ENCODE measurements around the gene PKP3.
"Not testable (repeated sequence)": the region's sequence is repeated elsewhere in the genome, so short reads cannot be mapped to it uniquely, and the experiment has no call there.

PKP3 gene

GRCh38 chr11:396948-397548 is 3.0 kb downstream of the PKP3 start:
- no peak for FAIRE-seq

- no peak for FAIRE-seq
These were observed 4.8 kb downstream of the PKP3 start for GRCh38 chr11:398826-399225.

DNA sequence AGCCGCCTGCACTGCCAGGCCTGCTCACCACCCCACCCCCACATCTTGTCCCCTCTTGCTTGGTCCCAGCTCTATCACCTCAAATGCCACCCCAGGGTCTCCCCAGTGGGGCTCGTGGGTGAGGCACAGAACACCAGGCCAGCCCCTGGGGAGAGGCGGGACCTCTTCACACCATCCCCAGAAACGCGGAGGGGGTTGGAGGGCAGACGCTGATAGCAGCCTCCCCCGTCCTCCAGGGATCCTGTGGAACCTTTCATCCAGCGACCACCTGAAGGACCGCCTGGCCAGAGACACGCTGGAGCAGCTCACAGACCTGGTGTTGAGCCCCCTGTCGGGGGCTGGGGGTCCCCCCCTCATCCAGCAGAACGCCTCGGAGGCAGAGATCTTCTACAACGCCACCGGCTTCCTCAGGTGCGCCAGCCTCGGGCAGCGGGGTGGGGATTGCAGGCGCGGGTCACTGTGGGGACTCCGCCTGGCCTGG is 5.8 kb downstream of the PKP3 start:
- no peak for FAIRE-seq

DNA sequence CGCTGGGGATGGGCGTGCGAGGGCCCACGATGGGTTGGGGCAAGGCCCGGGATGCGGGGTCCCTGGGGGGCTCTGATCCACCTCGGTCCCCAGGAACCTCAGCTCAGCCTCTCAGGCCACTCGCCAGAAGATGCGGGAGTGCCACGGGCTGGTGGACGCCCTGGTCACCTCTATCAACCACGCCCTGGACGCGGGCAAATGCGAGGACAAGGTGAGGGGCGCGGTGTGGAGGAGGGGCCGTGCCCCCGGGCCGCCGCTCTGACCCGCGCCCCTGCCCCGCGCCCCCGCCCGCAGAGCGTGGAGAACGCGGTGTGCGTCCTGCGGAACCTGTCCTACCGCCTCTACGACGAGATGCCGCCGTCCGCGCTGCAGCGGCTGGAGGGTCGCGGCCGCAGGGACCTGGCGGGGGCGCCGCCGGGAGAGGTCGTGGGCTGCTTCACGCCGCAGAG is 6.3 kb downstream of the PKP3 start:
- no peak for FAIRE-seq

DNA sequence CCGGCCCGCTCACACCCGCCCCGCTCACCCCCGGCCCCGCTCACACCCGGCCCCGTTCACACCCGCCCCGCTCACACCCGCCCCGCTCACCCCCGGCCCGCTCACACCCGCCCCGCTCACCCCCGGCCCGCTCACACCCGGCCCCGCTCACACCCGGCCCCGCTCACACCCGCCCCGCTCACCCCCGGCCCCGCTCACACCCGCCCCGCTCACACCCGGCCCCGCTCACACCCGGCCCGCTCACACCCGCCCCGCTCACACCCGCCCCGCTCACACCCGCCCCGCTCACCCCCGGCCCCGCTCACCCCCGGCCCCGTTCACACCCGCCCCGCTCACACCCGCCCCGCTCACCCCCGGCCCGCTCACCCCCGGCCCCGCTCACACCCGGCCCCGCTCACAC is 7.2 kb downstream of the PKP3 start:
- not testable (repeated sequence) for FAIRE-seq

GRCh38 chr11:403021-403760 is 9.2 kb downstream of the PKP3 start:
- FAIRE-seq, result no peak

GRCh38 chr11:403761-404431 is 9.9 kb downstream of the PKP3 start:
- FAIRE-seq, result no peak

GRCh38 chr11:404551-405264 is 10.7 kb downstream of the PKP3 start:
- no peak for FAIRE-seq

DNA sequence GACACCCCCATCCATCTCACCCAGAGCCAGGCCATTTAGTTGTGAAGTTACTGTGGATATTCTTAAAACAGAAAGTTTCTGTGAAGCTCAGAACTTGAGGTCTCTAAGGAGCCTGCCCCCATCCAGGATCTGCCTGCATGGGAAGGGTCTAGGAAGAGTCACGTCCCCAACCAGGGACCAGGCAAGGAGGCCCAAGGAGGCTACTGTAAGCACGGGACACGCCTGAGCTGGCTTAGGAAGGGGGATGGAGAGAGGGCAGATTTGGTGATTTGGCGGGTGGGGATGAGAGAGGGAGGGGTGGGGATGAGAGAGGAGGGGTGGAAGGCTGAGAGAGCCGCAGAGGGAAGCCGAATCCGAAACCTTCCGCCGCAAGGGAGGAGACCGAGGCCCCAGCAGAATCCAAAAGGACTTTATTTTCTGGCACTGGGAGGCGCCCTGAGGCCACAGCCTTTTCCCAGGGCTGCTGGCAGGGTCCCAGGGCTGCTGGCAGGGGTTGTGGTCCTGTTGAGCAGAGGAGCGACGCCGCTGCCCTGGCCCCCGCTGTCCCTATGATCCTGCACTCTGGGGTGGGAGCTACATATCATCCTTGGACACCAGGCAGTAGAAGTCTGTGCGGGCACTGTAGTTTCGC is 11.4 kb downstream of the PKP3 start:
- no peak for FAIRE-seq

DNA sequence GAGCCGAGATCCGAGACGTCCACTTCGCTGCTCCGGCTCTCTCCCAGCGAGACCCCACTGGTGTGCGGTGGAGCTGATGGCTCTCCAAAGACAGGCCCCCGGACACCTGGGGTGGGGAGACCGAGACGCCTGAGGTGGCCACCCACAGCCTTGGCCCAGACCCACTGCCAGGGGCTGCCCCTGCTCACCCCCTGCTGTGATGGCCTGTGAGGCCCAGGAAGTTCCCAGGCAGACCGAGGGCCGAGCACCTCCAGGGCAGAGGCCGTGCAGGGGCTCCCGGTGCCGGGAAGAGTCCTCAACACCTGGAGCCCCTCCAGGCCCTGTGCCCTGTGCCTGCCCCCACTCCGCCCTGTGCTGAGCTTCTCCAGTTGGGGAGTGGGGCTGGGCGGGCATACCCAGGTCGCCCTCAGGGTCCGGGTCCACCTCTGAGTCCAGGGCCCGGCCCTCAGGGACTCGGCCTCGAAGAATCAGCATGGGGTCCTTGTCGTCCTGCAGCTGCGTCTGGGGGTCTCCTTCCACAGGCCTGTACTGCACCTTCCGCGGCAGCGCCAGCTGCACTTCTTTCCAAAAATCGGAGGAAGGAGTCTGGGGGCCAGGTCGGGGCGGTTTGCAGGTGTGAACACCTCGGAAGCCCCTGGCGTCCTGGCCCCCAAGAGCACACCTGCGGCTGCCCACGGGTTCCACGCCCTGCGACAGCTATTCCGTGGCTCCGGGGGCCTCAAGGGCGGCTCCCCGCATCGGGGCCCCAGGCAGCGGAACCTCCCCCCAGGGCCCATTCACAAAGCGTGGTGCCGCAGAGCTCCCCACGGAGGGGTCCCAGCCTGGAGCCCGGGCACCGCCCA is 12.2 kb downstream of the PKP3 start:
- no peak for FAIRE-seq

GRCh38 chr11:406796-407650 is 13.0 kb downstream of the PKP3 start:
- no peak for FAIRE-seq

DNA sequence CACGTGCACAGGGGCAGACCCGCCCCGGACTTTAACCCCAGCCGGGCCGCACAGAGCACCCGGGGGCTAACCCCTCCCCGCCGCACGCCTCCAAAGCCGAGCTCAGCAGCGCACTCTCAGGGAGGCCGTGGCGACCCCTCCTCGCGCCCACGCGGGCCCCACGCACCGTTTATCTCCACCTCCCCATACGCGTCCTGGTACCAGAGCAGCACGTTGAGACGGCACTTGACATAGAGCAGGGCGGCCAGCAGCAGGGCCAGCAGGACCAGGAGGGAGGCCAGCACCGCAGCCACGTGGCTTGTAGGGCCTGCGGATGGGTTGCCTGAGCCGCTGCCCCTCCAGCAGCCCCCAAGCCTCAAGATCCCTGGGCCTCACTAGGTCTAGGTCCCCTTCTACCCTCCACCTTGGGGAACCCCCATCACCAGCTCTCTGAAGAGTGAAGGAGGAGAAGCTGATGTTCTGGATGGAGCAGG is 13.7 kb downstream of the PKP3 start:
- FAIRE-seq, result no peak

DNA sequence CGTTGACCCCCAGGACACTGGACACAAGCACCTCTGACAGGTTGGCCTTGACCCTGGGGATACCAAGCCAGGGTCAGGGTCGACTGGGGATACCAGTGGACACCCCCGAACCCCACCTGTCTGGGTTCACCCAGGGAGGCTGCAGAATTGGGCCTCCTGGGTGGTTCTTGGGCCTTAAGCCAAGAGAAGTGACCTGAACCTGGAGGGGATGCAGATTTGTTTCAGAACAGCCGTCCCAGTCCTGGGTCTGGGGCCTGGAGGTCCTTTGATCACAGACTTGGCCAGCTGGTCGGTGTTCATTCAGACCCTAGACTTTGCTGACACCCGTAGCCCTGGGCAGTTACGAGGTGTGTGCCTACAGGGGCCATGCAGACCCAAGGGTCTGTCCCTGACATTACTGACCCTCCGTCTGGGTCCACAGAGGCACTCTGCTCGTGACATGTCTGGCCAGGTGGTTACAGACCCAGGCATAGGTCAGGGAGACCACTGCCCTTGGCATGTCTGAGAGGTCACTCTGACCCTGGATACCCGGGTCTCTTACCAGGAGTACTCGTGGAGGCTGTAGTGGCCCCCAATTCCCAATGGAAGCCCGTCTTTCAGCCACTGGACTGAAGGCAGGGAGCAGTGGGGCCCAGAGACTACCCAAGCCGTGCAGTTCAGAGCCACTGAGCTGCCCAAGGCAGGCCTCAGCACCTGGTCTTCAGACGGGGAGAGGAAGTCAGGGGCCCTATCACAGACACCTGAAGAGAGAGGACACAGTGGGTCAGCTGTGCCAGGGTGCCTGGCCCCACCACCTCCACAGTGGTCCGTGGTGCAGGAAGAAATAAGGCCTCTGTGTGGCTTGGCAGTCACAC is 14.4 kb downstream of the PKP3 start:
- no peak for FAIRE-seq

DNA sequence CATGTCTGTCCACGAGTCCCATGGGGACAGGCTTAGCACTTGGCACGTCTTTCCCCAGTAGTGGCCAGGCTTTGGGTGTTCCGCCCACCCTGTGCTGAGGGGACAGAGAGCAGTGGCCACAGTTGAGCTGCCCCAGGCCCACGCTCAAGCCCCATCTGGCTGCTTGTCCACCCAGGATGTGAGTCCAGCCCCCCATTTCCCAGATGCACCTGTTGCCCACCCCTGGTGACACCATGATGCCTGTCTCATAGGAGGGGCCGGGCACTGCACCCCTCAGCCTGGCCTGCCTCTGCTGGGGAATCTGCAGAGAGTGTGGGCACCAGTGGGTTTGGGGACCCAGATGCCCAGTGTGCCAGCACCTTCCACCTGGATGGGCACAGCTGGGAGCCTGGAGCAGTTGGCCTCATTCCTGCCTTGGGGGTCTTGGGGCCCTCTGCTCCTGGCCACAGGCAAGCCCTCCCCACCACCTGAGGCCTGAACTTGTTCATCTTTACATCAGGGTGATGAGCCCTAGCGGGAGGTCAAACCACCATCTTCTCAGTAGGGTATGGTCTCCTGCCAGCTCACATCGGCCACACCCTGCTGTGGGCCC is 15.1 kb downstream of the PKP3 start:
- FAIRE-seq, result no peak

- FAIRE-seq, result no peak
These were observed 15.8 kb downstream of the PKP3 start for GRCh38 chr11:409600-410483.

GRCh38 chr11:410711-411110 is 16.7 kb downstream of the PKP3 start:
- not testable (repeated sequence) for FAIRE-seq

- not testable (repeated sequence) for FAIRE-seq
These were observed 17.5 kb downstream of the PKP3 start for GRCh38 chr11:411520-411919.

- FAIRE-seq, result no peak
These were observed 18.7 kb downstream of the PKP3 start for GRCh38 chr11:412641-413119.
